ENCODE results near the gene ETV6.
A peak's percentile ranks its signal among the peaks of the same experiment; 100 is the strongest.

Gene ETV6

DNA sequence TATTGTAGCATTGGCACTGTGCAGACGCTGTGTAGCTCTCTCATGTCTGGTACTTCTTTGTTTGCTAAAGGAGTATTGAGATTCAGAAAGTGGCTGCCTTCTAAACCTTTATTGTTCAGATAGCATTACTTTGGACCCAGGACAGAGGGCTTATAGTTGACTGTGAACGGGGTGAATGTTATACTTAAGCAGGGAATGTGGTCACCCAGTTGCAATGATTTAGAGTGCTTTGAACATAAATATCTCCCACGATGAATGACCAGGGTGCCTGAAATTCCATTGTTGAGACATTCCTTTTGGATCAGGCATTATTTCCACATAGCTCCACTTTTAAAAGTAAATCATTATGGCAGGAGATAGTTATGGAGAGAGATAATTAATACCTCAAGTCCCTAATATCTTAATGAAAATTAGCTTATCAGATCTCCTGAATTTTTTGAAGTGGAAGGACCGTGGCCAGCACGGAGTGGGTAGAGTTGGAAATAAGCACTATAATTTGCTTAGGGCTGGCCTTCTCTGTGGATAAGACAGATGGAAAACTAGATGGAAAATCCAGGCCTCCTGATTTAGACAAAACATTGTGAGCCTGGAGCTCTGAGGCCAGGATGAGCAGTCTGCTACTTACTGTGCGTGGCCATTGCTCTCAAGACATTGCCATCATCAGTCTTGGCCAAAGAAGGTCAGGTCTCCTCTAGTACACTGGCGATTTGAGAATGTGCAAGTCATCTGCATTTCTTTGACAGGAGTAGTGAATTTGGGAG, 114.5 kb downstream of the ETV6 start:
- no peak for DNase-seq

DNA sequence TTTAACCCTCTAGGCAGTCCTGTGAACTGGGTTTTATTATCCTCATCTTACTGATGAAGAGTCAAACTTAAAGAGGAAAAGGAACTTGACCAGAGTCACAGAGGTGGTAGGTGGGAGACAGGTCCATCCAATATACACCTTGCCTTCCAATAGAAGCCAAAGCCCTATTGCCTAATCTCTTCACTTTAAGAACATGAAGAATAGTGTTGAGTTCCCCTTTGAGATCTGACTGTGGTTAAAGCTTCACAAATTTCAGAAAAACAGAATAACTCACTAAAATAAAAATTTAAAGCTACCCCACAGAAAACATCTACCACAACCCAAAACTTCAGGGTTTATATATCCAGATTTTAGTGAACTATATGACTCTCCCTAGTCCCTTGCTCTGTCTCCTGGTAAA, 115.4 kb downstream of the ETV6 start:
- no peak for DNase-seq

DNA sequence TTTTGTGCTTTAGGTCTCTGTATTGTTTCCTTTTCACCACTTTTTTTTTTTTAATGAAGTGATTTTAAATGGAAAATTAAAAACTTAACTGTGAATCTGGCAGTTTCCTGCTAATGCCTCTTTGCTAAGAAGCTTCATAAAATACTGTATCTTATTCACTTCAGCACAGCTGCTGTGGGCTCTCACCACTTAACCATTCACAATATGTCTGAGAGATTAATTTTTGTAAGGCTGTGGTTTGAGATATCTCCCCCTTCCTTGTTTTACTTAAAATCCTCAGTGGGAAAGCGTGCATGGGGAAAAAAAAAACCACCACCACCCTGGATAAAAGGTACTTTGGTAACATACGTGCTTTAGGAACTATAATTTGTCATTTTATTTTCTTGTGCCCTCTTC, 115.9 kb downstream of the ETV6 start:
- DNase-seq, result no peak

DNA sequence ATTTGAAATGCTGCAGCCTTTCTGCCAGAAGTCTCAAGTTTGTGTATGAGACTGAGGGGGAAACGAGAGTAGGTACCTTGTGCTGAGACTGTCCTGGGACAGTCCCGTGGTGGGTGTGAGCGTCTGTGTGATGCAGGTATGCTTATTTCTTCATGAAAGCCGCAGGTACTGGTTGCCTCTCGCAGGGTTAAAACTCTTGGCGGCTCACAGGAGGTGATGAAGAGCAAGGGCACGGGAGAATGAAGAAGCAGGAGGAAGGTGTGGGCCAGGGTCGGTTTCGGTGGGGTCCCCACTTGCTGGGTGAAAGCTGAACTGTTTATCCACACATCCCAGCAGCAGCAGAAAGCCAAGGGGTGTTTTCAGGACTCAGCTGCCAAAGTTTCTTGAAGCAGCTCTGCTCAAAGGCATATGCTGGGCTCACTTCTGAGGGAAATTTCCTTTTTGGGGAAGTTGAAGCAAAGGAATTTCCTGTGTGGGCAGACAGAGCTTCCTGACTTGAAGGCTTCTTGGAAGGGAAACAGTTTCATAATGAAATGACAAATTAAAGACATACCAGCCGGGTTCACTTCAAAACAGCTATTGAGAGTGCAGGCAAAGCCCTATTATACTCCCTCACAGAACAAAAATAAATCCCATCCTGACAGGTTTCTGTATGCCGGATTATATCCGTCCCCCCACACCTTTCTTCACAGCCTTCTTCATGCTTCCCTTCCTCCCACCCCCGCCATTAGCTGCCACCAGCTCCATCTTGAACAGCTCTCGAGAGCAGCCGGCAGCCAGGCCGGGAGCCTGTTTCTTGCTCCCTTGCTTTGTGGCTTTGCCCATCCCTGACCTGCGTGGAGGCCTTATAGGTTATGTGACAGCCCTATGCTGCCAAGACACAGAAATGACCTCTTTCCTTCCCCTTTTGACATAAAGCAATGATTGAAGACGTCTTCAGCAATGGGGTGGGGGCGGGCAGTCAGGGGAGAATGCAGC, 116.6 kb downstream of the ETV6 start:
- DNase-seq, result peak; percentile 81

DNA sequence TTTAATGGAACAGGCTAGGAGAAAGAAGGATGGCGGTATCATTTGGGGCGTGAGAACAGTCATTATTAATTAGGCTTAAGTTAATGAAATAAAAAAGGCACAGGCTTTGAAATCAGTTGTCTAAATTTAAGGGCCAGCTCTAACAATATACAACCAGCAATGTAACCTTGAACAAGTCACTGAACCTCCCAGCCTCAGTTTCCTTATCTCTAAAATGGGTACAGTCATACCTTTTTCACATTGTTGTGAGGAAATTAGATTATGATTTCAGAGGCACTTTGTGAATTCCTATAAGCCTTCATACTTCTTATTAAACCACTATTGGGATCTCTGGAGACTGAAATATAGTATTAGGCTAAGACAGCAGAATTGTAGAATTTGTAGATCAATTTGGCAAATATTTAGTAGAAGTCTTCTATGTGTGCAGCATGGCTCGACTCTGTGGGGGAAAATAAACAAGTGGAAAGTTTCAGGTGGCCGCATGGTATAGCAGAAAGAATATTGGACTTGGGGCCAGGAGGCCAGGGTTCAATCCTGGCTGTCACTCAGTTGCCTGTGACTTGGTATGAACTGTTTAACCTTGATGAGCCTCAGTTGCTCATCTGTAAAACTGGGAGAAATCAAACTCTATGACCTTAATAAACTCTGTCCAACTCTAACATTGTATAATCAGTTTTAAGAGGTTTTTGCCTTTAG, 117.7 kb downstream of the ETV6 start:
- no peak for DNase-seq

DNA sequence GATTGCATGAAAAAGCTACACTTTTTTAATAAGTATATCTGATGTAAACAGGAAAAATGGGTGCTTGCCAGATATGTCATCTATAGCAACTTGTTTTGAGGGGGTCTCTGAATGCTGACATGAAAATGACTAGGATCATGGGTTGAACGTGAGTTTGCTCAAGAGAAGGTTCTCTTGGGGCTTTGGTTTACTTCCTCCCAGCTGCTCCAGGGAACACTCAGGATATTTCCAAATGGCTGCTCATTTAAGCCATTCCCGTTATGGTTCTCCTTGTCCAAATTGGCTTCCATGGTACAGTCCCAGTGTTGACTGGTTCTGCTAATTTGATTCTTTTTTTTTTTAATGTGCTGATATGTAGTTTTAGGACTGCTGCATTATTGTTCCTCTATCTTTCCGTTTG, 118.3 kb downstream of the ETV6 start:
- no peak for DNase-seq

DNA sequence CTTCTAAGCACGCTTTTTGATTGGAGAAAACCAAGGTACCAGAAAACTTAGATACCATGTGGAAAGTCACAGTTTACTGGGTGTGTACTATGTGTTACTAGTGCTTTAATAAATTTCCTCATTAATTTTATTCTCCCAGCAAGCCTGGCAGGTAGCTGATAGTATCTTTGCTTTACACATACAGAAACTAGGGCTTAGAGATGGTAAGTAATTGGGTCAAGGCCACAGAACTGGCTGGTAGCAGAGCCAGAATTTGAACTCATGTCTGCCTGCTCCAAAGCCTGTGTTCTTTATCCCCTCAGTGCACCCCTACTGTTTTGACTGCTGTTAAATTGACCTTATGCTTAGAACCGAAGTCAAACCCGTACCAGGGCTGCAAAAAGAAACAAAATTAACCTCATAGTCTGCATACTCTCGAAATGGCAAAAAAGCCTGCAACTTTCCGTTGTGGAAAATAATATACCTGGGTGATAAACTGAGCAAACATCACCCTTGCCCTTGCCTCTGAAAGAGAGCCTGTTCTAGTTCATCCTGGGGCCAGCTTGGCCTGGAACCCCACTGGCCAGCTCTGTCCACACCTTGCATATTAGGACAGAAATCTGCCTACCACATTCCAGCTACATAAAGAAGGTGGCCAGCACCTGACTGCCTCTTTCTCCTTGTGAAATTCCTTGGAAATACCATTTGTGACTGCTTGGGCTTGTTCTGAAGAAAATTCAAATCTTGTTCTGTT, 118.9 kb downstream of the ETV6 start:
- no peak for DNase-seq

DNA sequence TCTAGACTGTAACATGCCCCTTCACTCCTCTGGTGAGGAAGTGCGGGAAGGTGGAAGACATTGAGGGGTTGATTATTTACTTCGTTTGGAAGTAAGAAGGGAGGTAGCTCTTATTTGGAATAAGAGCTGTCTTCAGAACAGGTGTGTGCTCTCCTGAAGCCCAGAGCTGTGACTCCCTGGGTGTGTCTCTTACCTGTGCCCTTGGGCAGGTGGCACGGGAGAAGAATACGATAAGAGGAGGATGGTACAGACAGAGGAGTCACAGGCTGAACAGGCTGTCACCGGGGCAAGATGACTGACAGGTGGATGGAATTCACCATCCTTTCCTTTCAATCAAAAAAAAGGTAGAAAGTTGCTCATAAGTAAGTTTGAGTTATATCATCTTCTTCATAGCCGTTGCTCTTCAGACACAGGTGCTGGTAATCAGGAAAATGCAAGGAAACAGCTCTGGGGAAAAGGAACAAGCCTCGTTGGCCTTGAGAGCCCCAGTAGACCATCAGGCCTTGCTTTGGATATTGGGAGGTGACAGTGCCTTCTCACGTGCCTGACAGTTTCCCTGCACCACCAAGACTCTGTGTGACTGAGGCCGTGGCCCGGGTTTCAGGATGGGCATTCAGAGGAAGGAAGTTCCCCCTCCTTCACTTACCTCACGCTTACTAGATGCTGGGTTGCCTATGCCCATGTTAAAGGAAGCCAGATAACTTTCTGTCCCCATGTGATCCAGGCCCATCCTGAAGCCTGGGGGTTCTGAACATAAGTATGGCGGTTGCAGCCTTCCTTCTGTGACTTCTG, 120.4 kb downstream of the ETV6 start:
- no peak for DNase-seq

DNA sequence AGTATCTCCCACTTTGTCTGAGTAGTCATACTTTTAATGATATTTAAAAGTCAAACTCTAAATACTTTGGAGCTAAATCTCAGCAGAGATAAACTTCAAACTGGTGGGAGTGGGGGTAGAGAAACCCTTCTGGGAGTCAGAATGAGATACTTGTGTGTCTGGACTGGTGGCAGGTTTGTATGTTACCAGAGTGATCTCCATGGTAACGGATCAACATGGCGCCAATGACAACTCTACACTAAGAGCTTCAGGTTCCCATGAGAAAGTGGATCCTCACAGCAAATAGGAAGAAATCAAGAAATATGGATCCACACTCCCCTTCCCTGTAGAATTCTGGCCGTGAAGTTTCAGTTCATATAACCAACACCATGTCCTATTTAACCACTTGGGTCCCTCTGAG, 121.9 kb downstream of the ETV6 start:
- no peak for DNase-seq

DNA sequence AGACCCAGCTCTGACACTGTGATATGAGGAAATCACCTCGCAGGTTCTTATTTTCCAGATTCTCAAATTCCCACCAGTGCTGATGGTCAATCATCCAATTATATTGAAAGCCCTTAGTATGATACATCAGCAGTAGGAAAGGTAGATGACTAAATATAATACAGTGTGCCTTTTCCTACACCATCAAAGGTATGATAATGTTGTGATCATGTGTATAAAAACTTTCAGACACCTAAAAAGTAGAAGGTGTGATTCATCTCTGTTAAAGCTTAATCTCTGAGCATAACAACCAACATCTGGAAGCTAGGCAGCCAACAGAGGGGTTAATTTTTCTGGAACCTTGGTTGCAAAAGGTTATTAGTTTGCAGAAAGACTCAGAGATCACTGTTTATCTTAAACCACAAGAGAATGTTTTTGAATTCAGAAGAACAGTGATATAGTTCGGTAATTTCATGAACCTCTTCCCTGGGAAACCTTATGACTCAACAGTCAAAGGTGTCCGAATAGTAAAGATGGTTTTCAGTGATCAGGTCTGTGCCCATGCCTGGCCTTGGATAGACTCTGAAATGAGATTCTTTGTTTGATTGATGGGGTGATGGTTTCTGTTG, 122.5 kb downstream of the ETV6 start:
- no peak for DNase-seq

DNA sequence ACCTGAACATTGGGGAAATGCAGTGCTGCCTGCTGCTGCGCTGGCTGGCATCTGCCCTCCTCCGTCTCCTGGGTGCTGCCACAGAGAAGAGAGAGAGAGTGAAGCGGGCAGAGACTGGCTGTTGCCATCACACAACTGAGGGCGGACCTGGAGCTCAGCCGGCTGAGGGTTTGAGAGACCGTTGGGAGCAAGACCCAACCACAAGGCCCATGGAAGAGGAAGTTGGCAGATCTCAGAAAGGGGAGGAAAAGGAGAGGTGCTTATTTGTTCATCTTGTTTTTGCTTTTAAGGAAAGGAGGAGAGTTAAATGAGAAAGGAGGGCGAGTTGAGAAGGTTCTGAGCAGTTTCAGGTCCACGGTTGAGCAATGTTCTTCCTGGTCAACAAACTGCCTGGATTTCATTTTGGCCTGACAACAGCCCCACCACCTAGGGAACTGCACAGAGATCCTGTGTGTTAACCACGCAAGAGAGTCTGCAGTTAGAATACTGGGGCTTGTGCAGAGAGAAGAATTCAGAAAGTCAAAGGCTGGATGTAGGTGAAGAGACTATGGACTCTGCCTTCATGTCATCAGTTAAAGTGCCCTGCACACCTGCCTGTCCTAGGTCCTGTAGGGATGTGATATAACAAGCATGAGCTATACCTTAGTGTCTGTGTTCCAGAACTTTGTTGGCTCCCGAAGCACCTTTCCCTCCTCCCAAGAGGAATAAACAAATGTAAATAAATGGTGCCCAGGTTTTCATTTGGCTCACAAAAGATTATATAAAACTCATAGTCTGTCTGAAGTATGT, 124.6 kb downstream of the ETV6 start:
- no peak for DNase-seq

DNA sequence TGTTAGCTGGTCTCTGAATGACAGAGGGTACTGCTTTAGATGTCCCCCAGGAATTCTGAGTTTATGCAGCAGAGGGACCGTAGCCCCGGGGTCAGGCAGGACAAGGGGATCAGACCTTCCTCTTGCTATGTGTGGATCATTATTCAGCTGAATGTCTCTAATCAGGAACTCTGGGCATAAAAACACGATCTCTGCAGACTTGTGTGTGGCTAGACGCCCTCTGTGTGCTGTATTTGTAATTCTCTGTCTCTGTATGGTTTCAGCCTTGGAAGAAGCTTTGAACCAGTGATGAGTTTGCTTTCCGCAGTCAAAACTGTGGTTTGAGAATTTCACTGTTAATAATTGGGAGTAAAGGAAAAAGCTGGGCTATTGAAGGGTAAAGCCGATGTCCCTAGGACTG, 125.3 kb downstream of the ETV6 start:
- no peak for DNase-seq

DNA sequence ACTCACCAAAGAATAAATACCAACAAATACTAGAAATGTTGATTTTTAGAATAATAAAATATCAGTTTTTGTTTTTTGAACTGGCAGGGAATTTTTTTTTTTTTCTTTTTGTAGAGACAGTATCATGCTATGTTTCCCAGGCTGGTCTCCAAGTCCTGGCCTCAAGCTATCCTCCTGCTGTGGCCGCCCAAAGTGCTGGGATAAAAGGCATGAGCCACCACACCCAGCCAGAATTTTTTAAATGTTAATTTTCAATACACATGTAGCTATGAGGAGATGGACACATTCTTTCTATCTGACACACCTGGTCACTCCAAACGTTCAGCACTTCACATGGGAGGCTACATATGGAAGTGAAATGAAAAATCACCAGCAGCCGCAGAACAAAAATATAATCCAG, 126.8 kb downstream of the ETV6 start:
- no peak for DNase-seq

DNA sequence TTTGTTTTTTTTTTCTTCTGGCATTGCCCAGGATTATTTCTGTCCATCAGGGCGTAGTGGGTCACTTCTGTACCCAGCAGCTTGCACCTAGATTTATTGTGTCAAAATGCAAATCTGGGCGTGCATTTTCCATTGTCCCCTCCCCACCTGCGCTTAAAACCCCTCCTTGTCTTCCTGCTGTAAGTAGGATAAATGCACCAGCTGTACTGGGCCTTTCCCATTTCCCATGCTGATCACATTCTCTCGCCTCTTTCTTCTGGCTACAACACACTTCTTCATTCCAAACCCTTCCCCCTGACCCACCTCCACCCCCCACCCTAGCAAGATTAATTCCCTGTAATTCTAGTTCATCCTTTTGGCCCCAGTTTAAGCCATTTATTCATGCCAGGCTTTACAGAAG, 128.0 kb downstream of the ETV6 start:
- DNase-seq, result no peak

DNA sequence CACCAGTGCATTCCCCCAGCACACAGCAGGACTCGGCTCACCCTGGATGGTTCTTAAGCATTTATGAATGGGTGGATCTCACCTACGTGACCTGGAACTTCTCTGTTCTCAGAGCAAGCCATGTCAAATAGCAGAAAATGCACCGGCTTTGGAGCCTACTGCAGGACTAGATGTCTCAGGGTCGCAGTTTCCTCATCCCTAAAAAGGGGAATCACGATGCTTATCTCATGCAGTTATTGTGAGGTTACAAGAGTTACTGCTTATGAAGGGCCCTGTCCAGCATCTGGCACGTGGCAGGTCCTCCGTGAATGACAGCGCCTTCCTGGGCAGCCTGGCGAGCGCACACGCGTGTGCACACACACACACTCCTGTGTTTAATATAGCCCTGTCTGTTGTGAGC, 128.5 kb downstream of the ETV6 start:
- DNase-seq, result no peak

DNA sequence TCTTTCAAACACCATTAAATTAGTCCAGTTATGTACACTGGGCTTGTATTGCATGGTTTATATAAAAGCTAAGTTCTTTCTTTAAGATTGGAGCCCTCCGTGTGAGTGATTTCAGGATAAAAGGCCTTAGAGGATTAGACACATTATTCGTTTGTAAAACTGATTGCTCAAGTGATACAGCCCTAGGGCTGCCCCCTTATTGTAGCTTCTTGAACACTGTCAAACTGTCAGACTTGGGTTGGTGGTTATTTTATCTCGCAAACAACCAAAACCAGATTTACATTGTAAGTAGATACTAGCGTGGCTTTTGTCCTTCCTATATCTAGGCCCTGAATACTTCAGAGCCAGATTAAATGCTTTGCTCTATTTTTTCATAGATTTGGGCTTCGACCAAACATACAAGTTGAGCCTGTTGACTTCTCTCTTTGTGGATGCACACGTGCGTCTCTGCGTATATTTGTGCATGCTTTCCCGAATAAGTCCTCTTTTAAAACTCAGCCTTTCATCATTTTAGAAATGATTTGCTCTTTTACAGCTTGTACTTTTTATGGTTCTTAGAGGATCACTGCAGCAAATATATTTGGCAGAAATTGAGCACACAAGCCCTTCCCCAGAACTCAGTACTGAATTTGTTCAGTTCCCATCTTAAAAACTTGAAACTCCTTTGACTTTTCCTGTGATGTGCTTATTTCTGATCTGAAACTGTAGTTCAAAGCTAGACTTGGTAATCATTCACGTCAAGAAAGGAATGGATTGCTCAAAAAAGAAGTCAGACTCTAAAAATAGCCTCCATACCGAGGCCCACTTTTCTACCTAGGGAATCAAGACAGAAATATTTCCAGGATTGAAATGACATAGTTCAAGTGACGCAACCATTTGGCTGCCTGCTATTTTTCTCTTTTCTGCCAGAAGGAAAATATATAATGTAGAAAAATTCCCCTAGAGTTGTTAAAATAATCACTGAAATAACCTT, 129.5 kb downstream of the ETV6 start:
- no peak for DNase-seq

DNA sequence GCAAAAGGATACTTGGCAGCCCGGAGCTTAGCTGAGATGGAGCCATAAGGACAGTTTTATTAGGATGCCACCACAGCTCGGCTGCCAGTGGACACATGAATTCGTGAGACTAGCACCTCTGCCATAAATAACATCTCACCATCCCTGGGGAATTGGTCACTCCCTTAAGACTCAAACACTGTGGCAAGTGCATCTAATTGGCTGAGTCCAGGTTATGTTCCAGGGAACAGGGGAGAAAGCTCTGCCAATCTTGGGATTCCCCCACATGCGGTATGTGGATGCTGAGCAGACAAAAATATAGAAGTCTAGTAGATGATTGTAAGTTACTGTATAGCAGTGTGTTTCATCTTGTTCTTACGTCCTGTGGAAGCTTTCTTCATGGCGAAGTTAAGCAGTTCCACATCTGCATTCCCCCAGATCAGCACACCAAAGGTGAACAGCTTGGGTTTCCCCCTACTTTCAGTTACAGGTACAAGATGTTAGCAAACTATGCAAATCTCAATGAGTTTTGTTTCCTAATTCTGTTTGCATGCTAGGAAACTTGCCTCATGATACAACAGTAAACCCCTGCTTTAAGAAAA, 131.1 kb downstream of the ETV6 start:
- DNase-seq, result peak; percentile 33

DNA sequence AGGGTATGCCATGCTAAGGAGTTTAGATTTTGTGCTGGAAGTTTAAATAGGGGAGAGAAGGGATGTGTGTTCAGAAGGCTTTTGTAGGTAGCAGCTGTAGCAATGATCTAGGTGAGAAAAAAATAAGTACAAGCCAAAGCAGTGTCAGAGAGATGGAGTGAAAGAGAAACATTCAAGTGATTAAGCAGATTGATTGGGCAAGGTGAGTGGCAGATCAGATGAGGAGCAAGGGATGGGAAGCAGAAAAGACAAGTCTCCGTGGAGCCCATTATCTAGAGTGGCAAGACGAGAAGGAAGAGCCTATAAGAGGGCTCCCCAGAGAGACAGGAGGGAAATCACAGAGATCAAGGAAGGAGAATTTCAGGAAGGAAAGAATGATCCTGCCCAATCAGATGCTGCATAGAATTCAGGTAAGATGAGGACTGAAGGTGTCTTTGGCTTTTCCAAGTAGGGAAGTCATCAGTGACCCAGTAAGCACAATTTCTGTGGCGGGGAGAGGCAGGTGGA, 133.5 kb downstream of the ETV6 start:
- DNase-seq, result no peak

DNA sequence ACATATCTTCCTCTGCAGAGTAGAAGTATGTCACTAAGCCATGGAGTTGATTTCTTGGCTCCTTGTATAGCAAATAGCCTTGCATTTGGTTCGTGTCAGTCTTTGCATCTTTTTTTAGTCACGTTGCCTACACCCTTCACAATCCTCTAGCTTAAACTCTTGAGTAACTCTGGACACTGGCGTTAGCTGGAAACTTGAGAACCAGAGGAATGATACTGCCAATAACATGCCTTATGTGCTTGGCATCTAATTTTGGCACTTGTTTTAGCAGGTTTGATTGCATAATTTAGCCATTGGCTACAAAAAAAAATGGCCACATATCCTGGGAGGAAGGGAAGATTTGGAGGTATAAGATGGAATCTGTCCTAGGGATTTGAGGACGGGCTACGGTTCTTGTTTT, 136.2 kb downstream of the ETV6 start:
- no peak for DNase-seq
